Measurements from ENCODE around the gene TMA7B.
A peak's percentile ranks its signal among the peaks of the same experiment; 100 is the strongest.

Gene TMA7B

DNA sequence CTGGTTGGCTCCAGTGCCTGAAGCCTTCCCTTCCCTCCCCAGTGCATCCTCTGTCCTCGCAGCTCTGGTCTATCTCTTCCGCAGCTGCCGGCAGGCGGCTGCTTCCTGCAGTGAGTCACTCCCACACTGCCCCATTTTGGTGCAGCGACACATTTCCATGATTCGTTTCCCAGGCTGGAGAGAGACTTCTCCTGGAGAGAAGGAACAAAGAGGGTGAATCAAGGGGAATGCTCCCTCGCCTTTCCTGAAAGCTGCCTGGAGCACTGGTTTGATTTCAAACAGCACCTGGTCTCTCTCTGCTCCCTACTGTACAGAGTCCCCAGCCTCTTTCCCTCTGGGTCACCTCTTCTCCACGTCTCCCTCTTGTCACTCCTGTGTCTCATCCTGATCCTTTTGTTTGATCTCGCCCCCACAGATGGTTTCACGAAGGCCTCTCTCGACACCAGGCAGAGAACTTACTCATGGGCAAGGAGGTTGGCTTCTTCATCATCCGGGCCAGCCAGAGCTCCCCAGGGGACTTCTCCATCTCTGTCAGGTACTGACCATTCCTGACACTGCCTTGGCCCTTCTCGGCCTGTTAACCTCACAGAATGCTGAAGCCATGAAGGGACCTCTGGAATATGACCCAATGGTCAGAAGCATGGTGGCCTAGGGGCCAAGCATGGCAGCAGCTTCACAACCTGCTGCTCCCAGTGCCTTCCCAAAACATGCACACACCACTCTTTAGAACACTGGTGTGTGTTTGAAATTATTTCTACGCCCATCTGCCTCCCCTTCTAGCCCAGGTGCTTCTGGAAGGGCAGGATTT lies at the start of gene TMA7B:
Gene TMA7B (plus strand): TSS at position 758 of the 808 bp plus-strand sequence. CDS start 3,978 bp downstream, outside the sequence.
- peak; percentile 58 for DNase-seq

GRCh38 chr22:39910876-39911613 lies 49.2 kb upstream of the TMA7B start:
- no peak for DNase-seq

DNA sequence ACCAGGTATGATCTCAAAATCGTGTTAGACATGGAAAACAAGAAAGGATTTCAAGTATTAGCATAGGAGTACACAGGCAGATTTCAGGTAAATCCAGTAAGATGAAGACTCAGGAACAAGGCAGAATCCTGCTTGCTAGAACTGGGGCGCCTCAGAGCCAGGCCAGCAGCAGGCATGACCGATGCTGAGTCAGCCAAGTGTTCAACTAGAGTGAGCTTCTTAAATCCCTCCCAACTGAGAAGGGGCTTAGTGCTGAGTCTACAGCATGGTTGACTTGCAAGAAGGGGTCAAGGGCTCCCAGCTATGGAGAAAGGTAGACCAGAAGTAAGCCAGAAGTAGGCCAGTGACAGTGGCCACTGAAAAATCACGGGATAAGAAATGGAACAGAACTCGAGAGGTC lies 46.9 kb upstream of the TMA7B start:
- no peak for DNase-seq

DNA sequence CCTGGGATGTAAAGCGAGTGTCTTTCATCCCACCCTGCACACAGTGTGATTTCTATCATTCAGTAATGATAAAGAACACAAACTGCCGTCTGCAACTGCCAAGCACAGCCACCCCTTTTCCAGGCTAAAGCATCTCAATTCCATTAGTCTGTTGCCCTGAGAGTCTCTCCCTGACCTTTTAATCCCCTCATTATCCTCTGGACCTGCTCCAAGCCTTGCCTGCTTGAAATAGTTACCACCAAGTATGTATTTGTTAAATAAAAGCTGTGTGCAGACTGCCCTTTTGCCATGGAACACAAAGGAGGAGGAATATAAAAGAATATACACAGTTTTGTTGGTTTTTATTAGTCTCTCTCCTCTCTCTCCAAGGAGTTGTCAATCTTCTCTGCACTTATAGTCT lies 46.3 kb upstream of the TMA7B start:
- DNase-seq = no peak

GRCh38 chr22:39914584-39914983 lies 45.6 kb upstream of the TMA7B start:
- DNase-seq = no peak

- peak; percentile 52 for DNase-seq
Observed at GRCh38 chr22:39915295-39915726, 44.9 kb upstream of the TMA7B start.

GRCh38 chr22:39916496-39916895 lies 43.7 kb upstream of the TMA7B start:
- no peak for DNase-seq

DNA sequence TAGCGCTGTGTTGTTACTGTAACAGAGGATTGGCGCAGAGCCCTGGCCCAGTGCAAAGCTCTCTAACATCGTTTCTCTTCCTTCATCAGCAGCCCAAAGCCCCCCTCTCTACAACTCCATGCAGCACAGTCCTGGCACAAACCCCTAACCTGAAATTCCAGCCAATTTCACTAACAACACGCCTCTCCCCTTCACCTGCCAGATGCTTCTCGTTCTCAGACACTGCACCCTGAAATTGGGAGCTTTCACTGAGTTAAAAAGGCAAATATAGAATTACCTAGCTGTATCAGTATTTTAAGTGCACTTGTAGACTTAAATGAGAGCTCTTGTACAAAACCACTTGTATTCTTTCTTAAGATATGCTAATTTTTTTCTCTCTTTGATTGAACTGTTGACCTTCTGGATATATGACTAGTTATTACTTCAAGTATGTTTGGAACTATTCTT lies 43.0 kb upstream of the TMA7B start:
- no peak for DNase-seq

- peak; percentile 74 for DNase-seq
Observed at GRCh38 chr22:39917776-39918495, 42.3 kb upstream of the TMA7B start.

GRCh38 chr22:39920134-39920743 lies 40.0 kb upstream of the TMA7B start:
- peak; percentile 96 for DNase-seq

DNA sequence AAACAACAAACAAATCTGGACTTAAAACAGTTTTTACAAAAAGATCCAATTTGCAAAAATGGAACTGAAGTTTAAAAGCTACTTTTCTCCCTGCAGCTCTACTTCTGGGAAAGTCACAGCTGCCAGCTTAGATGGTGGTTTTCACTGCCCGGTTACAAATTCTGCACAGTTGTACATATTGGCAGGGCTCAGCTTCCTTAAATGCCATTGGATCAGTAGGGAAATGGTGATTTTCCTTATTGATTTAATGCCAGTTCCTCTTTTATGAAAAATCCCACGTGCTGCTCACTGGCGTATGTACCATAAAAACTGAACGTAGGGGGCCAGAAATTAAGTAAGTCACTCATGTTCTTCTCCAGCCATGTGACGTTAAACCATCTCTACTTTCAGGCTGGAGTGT lies 36.5 kb upstream of the TMA7B start:
- DNase-seq = no peak

- DNase-seq = no peak
Observed at GRCh38 chr22:39924286-39924685, 35.9 kb upstream of the TMA7B start.

- no peak for DNase-seq
Observed at GRCh38 chr22:39925273-39925672, 34.9 kb upstream of the TMA7B start.

DNA sequence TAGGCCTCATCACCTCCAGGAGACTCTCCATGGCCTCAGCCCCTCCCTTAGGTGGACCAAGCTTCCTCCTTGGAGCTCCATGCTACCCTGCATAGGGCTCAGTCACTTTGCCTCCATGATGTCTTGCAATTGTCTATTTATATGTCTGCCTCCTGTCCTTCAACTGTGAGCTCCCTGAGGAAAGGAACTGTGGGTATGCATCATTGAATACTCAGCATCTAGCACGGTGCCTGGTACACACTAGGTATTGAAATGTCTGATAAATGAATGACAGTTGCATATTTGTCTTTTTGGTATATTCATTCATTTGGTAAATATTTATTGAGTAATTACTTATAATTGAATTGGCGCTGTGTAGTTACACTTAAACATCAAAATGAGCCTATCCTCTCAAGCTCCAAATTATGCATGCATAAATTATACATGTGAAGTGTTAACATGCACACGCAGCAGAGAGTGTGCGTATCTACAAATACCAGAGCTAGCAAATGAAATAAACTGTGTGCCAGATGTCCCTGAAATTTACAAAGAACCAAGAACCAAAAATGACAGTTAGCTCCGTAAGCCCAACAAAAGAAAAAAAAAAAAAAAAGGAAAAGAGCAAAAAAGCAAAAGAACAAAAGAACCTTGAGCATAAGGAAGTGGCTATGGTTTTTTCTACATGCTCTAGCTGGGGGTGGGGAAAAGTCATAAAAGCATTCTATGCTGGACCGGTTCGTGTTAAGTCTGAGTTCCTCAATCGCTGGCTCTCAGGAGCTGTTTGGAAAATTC lies 34.1 kb upstream of the TMA7B start:
- DNase-seq = no peak

- no peak for DNase-seq
Observed at GRCh38 chr22:39926753-39927152, 33.4 kb upstream of the TMA7B start.

GRCh38 chr22:39927544-39927943 lies 32.7 kb upstream of the TMA7B start:
- no peak for DNase-seq

DNA sequence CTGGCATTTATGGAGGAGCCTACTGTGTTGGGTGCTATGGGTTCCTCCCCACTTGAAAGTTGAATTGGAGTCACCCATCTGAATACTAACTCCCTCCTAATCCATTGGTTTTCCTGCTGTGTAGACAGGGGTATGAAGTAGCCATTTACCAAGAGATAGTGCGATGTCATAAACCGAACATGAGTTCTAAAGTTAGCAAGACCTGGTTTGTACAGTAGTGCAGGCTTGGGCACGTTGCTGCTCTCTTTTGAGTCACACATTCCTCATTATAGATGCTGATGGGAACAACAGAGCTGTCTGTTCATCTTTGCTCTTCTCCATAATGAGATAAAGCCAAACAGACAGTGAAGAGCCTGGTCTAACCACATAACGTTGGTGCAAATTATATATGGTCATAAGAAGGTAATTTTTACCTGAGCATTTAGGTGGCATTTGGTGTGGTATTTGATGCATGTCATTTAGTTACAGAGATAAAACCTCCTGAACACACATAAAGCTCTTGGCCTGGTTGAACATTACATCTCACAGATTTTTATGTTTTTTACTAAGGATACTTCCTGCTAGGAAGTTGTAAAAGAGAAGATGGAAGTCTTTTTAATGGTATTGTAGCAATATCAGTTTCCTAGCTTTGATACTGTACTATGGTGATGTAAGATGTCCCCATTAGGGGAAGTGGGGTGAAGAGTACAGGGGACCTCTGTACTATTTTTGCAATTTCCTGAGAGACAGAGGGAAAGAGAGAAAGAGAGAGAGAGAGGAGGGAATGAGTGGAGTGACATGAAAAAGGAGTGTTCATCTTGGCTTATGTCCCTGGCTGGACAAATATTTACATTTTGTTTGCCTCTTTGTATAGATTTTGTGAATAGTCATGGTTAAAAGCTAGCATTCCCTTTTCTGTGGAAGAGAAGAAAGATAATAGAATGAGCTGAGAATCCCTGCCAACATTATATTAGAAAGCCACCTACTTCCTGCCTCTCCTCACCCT lies 31.4 kb upstream of the TMA7B start:
- DNase-seq = no peak

DNA sequence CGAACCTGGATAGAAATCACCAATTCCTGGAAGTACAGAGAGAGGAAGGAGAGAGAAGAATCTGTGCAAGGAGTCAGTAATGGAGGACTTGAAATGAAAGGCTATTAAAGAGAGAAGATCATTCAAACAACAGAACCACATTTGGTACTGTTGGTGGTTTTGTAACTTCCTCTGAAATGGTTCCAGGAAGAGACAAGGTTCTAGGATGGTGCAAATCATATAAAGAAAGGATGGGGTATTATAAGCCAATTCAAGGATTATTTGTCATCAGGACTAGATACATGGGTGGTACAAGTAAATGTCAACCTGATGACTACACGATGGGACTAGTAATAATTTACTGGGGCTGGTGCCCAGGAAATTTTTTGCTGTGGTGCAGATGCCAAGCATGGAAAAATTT lies 28.9 kb upstream of the TMA7B start:
- DNase-seq = no peak

DNA sequence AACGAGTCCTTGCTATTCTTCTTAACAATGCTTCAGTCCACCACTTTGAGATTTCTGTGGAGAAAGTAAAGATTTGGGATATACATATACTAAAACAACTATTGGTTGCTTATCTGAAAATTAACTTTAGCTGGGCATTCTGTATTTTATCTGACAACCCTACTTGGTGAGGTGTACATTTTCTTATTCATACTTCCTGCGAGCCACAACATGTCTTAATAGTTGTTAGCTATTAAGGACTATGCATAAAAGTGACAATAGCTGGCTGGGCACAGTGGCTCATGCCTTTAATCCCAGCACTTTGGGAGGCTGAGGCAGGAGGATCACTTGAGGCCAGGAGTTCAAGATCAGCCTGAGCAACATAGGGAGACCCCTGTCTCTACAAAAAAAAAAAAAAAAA lies 28.0 kb upstream of the TMA7B start:
- no peak for DNase-seq

DNA sequence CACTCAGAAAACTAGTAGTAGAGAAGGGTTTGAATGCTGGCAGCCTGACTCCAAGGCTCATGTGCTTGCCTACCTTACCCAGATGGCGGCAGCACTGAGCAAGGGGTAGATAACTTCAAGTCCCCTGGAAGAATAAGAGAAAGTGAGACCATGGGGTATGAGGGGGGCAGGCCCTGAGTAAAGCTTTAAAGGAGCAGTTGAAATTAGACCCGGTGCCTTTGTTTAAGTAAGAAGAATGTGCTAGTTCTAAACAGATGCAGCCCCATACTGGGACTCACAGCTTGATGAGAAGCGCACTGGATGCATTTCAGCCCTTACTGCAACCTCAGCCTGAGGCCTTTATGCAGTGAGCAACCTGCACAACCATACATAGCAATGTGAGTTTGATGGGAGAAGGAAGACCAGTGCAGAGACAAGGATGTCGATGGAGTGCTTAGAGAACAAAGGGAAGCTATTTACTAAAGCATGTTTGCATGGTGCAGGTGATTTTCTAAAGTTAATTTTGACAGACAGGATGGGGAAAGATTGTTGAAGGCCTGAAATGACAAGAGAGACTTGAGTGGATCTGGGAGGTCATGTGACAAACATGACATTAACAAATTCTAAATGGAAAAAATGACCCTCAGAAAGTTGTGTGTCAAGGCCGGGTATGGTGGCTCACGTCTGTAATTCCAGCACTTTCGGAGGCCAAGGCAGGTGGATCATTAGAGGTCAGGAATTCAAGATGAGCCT lies 27.1 kb upstream of the TMA7B start:
- peak; percentile 86 for DNase-seq

Measured in hematopoietic multipotent progenitor cell treated with erythropoietin and hydrocortisone succinate and interleukin-3 and kit ligand, for 8 days (in vitro differentiated cells).